Activated CD4-positive, alpha-beta T cell treated with anti-CD3 and anti-CD28 coated beads for 1 hour (primary cell): Measurements from ENCODE around the gene EXD3.

Experiments
- DNase-seq: peaks from one replicate; pipeline ENCODE4 v3.0.0-alpha.2; 2020

The EXD3 gene

GRCh38 chr9:137278721-137279711, 143.9 kb downstream of the EXD3 start:
- DNase-seq: no peak

GRCh38 chr9:137278061-137278701, 144.8 kb downstream of the EXD3 start:
- DNase-seq: no peak

GRCh38 chr9:137277329-137278041, 145.5 kb downstream of the EXD3 start, which contains the start of gene TOR4A:
Gene TOR4A (plus strand): TSS chr9:137277726. CDS start chr9:137278690, 964 bp downstream.
- DNase-seq: no peak

GRCh38 chr9:137276473-137277328, 146.3 kb downstream of the EXD3 start:
- DNase-seq: no peak

GRCh38 chr9:137275588-137276472, 147.1 kb downstream of the EXD3 start:
- no peak for DNase-seq

- DNase-seq: no peak
These were observed 147.8 kb downstream of the EXD3 start for GRCh38 chr9:137275203-137275587.

- DNase-seq: no peak
These were observed 149.2 kb downstream of the EXD3 start for GRCh38 chr9:137273611-137274320.

GRCh38 chr9:137273095-137273490, 149.9 kb downstream of the EXD3 start:
- no peak for DNase-seq

GRCh38 chr9:137272241-137273094, 150.5 kb downstream of the EXD3 start:
- no peak for DNase-seq

GRCh38 chr9:137271696-137272076, 151.3 kb downstream of the EXD3 start:
- no peak for DNase-seq

GRCh38 chr9:137270929-137271695, 151.8 kb downstream of the EXD3 start:
- no peak for DNase-seq

GRCh38 chr9:137269231-137269772, 153.7 kb downstream of the EXD3 start:
- DNase-seq: no peak

- no peak for DNase-seq
These were observed 154.3 kb downstream of the EXD3 start for GRCh38 chr9:137268538-137269201.

GRCh38 chr9:137267933-137268355, 155.0 kb downstream of the EXD3 start:
- DNase-seq: no peak

GRCh38 chr9:137266585-137267453, 156.1 kb downstream of the EXD3 start:
- DNase-seq: no peak

GRCh38 chr9:137266162-137266527, 156.8 kb downstream of the EXD3 start:
- DNase-seq: no peak
